HG03521 (cell line): ENCODE measurements around the gene IL1RL1.

Experiments used
- ATAC-seq: cut with Tn5 transposase; IDR thresholded peaks from one replicate; pipeline ENCODE4 v1.9.1; 2021; ENCODE audit warnings: mild to moderate bottlenecking, moderate library complexity; ENCODE audit not compliant: unreplicated experiment

The IL1RL1 gene

GRCh38 chr2:102310964-102311640 lies at the start of gene IL1RL1:
IL1RL1 (plus strand) TSS chr2:102311563; CDS start chr2:102338265, 26,702 bp downstream.
- no peak for ATAC-seq

DNA sequence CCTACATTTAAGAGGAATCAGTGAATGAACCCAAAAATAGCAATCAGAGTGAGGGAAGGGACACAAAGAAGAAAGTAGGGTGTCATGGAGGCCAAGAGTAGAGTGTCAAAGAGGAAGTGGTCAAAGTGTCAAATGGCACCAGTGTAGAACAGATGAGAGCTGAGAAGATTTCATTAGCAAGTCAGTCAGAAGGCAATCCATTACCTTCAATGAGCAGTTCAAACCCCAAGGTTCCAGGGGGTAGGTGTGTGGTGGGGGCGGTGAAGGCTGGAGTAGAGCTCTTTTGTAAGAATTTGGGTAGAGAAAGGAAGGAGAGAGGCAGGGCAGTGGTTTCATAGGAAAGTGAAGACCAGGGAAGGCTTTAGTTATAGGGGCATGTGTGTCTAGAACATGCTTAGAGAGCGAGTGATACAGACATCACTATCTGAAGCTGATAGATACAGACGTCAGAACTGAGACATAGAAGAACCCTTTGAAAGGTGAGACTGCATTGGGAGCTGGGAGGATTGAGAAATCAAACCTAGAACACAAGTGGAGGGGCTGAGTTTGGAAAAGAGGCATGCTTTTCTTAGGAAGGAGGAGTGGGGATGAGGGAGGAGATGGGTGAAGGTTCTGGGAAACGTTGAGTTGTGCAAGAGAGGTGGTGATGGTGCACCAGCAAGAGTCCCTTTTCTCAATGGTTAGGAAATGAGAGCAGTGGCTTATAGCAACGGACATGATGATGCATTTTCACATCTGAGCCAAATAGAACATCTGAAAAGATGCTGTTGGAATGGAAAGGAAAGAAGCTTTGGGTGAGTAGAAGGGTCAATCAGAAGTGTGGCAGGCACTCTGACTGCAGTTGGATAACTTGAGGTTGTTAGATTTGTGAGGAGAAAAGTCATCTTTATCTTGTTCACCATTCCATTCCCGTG lies 48.9 kb upstream of the IL1RL1 start:
- ATAC-seq, result no peak

DNA sequence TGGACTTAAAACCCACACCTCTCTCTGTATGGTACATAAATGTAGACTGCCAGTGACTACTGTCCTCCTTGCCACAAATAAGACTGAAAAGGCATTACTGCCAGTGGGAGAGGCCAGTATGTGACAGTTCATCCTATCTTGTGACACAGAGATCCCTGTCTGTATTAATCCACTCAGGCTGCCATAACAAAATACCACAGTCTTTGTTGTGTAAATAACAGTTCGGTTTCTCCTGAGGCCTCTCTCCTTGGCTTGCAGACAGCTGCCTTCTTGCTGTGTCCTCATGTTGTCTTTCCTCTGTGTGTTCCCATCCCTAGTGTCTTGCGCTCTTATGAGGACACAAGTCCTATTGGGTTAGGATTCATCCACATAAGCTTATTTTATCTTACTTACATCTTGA lies 46.4 kb upstream of the IL1RL1 start:
- ATAC-seq, result no peak

GRCh38 chr2:102266204-102266603 lies 45.2 kb upstream of the IL1RL1 start:
- no peak for ATAC-seq

DNA sequence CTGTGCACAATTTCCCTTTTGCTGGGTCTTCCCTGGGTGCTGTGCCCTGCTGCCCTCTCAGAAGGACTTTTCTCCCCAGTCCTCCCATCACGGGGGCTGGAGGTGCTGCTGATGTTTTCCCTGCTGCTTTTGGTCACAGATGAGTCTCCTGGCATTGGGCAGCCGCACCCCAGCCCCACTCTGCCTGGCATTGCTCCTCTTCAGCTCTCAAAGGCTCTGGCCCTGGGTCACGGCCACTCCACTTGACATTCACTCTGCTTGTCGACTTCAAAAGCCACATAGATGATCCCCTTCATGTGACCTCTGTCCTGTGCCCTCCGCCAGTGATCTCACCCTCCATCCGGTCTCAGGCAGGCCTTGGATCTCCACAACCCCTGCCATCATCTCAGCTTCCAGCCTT lies 43.6 kb upstream of the IL1RL1 start:
- no peak for ATAC-seq

DNA sequence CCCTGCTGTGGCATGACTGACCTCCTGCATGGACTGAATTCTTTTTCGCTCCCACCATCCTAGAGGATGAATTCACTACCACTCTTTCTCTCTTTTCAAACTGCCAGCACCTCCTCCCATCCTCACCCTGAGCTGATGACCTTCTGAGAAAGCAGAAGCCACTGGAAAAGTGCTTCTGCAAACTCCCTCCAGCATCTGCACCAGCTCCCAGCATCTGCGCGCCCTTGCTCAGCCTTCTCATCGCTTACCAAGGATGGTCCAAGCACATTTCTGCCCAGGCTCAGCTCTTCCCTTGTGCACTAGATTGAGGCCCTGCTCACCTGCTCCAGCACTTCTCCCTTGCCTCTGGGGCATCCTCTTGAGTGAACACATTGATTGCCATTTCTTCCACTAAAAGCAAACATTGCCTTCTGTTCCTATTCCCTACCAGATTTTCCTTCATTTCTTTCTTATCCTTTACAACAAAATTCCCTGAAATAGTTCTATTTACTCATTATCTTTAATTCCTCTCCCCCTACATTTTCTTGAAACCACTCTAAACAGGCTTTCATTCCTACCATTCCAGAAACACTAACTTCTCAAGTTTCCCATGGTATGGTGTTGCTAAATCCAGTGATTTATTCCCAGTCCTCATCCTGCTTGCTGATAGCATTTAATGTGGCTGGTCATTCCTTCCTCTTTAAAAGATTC lies 42.7 kb upstream of the IL1RL1 start:
- ATAC-seq, result no peak

DNA sequence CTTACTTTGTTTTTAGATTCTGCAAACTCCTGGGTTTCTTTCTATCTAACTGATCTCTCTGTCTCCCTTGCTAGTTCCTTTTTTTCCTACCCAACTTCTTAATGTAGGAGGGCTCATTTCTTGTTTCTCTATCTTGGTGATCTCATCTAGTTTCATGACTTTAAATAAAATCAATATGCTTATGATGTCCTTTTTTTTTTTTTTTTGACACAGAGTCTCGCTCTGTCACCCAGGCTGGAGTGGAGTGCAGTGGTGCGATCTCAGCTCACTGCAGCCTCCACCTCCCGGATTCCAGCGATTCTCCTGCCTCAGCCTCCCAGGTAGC lies 42.2 kb upstream of the IL1RL1 start:
- ATAC-seq, result no peak

- no peak for ATAC-seq
Observed at GRCh38 chr2:102271844-102272243, 39.5 kb upstream of the IL1RL1 start.

- no peak for ATAC-seq
Observed at GRCh38 chr2:102273619-102274211, 37.6 kb upstream of the IL1RL1 start.

DNA sequence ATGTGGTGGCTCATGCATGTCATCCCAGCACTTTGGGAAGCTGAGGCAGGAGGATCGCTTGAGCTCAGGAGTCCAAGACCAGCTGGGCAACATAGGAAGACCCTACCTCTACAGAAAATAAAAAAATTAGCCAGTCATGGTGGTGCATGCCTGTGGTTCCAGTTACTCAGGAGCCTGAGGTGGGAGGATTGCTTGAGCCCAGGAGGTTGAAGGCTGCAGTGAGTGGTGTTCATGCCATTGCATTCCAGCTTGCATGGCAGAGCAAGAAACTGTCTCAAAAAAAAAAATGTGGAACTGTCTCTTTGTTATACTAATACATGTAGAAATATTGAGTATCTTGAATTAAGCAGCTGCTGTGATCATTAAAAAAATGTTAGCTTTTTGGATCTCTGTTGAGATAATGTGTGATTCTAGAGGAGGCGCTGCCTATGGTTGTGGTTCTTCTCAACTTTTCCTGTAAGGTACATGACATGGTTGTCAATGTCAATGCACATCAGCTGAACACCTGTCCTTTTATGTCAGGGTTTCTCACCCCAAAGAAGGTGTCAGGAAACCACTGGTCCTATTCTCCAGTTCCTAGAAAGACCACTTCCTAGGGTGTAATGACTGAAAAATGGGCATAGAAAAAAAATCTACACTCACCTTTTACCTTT lies 34.7 kb upstream of the IL1RL1 start:
- no peak for ATAC-seq

- no peak for ATAC-seq
Observed at GRCh38 chr2:102277202-102277700, 34.1 kb upstream of the IL1RL1 start.

DNA sequence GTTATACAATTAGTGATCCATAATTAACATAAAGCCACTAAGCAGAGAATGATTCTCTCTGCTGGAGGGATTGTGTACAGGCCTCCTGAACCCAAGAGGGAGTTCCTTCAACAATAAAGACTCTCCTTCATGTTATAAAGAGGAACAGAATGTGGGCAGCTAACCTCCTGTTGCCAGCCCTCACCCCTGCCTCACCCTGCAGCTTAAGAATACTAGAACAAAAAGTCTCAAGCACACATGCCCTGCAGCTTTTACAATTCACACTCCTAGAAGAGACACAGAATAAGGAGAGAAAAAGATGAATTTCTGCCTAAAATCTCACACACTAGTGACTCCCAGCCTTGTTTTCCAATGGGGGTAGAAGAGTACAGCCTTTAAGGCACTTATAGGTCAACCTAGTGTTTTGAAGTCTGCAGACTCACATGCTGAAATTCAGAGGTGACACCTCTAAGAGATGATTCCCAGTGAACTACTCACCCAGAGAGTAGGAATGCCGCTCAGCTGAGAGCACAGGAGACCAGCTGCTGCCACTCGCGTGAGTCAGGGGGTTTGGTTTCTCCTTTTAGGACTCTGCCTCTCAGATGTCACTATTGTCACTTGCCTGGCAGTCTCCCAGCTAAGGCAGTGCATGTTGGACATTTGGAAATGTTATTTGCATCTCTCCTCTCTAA lies 32.5 kb upstream of the IL1RL1 start:
- ATAC-seq, result no peak

GRCh38 chr2:102279391-102279735 lies 32.0 kb upstream of the IL1RL1 start:
- ATAC-seq, result no peak

DNA sequence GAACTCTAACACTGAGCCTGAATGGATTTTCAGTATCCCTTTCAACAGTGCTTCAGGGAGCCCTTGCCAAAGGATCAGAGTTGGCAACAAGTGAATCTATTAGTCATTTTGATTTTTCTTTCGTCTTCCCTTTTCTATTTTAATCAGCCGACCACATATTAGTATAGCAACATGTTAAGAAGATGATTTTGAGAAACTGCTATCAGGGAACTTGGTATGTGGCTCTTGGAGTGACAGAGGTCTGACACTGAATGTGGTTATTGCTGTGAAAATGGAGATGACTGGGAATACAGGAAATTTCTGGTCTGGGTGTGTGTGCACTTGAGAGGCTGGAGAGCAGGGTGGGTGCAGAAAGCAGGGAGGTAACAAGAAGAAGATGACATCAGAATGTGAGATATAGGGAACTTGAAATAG lies 28.7 kb upstream of the IL1RL1 start:
- ATAC-seq, result no peak

- ATAC-seq, result no peak
Observed at GRCh38 chr2:102283996-102284395, 27.4 kb upstream of the IL1RL1 start.

GRCh38 chr2:102284611-102285010 lies 26.8 kb upstream of the IL1RL1 start:
- no peak for ATAC-seq

GRCh38 chr2:102285368-102285767 lies 26.0 kb upstream of the IL1RL1 start:
- no peak for ATAC-seq

DNA sequence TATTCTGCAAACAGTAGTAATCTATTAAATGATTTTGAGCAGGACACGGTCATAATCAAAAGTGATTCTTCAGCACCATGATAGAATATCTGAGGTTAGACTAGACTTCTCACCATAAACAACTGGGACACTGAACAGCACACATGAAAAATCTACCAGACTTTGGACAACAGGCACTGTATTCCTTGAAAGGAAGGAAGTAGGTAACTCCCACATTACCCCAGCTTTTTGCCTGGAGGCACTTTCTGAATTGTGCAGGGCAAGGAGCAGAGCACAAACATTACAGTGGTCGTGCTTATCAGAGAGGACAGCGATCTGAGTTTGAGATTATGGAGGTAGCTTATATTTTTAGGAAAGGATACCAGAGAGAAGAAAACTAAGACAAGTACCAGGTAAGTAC lies 25.3 kb upstream of the IL1RL1 start:
- no peak for ATAC-seq

- no peak for ATAC-seq
Observed at GRCh38 chr2:102289129-102289528, 22.2 kb upstream of the IL1RL1 start.

GRCh38 chr2:102290594-102290993 lies 20.8 kb upstream of the IL1RL1 start:
- no peak for ATAC-seq
